ENCODE results near the gene NUBPL.

The NUBPL gene

DNA sequence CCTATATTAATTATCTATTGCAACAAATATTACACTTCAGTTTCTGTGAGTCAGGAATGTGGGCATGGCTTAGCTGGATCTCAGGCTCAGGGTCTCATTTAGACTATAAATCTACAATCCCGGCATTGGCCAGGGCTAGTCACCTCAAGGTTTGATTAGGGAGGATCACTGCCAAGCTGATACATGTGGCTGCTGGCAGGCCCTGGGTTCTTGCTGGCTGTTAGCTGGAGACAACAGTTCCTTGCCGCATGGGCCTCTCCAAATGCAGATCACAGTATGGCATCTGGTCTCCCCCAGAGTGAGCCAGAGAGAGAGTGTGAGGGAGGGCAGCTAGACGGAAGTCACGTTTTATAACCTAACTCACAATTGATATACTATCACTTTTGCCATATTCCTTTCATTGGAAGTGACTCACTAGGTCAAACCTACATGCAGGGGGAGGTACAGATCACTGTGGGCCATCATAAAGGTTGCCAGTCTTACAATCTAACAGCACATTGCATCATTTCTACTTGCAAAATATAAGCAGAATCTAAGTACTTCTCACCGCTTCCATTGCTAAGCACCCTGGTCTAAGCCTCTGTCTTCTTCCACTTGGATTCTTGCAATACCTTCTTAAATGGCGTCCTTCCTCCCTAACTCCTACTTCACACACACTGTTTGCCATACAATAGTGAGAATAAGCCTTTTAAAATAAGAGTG is 341.9 kb downstream of the NUBPL start:
- Mint-ChIP-seq H3K27me3 (ENCODE audit: low read depth, poor library complexity) (peaks cover 3% of the 10 kb centered on the region), H3K9me3 (no peaks in the 10 kb centered on the region), H3K27ac (no peak overlapping the region), H3K4me1 (no peaks in the 10 kb centered on the region), H3K36me3 (ENCODE audit: low read depth) (no peaks in the 10 kb centered on the region), H3K4me3 (no peak overlapping the region)
- DNase-seq = no peak
- no peak for TF ChIP-seq CTCF (IDR thresholded peaks at IDR 0.05)

DNA sequence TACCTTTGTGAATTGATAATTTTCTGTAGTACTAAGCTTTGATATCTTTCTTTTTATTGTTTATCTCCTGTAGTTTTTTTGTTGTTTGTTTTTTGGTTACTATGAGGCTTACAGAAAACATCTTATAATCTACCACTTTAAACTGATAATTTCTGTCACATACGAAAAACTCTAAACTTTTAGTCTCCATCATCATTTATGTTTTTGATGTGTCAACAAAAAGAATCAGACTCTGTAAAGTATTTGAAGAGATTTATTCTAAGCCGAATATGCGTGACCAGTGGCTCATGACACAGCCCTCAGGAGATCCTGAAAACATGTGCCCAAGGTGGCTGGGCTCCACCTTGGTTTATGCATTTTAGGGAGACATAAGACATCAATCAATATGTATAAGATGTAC is 348.8 kb downstream of the NUBPL start:
- DNase-seq = no peak
- Mint-ChIP-seq H3K27me3 (ENCODE audit: low read depth, poor library complexity) (peaks cover 6% of the 10 kb centered on the region), H3K27ac (no peak overlapping the region), H3K36me3 (ENCODE audit: low read depth) (peaks cover 12% of the 10 kb centered on the region), H3K4me1 (no peaks in the 10 kb centered on the region), H3K4me3 (no peak overlapping the region), H3K9me3 (peaks cover 28% of the 10 kb centered on the region)
- TF ChIP-seq CTCF (IDR thresholded peaks at IDR 0.05) = no peak
